22Rv1 (cell line): ENCODE results near the gene ABI3BP.

Source experiments
- CTCF ChIP-seq: fragments of 450-650 bp; IDR thresholded peaks from 2 replicates; pipeline ENCODE4 v1.5.1; 2017; ENCODE audit warnings: mild to moderate bottlenecking
- ZFX ChIP-seq: fragments of 450-650 bp; IDR thresholded peaks from 2 replicates; pipeline ENCODE4 v1.6.1; 2017; ENCODE audit warnings: antibody characterized with exemption, borderline replicate concordance

- TF ChIP-seq CTCF: no peak
- no peak for TF ChIP-seq ZFX
Measured at GRCh38 chr3:100830931-100831330, 162.3 kb downstream of the ABI3BP start.
